Liver (tissue), 9 donors: Measurements from ENCODE around the gene MARCHF10. TPM values are rescaled to one million over a fixed set of nuclear protein-coding genes. Genes with fewer than 3 reads are reported as not detected.

ENCODE experiments used
- DNase-seq: peaks from one replicate; pipeline ENCODE4 v3.0.0-alpha.2; 2017; ENCODE audit warnings: low spot score
- H3K27ac ChIP-seq, 2 donors: one replicate each; pipeline ENCODE4 v1.7.0; 2013; ENCODE audit warnings: inconsistent platforms in 2 of 2, low read length in 2 of 2, control low read depth in 1 of 2, low read depth in 1 of 2, mild to moderate bottlenecking in 1 of 2
- H3K27me3 ChIP-seq, 4 donors: one replicate each; pipeline versions ENCODE4 v1.6.1 to v1.7.0; 2013; ENCODE audit warnings: low read length in 3 of 4, inconsistent platforms in 1 of 4, mild to moderate bottlenecking in 1 of 4, moderate library complexity in 1 of 4; ENCODE audit not compliant: control insufficient read depth in 4 of 4, insufficient read depth in 4 of 4
- H3K36me3 ChIP-seq, 4 donors: one replicate each; pipeline versions ENCODE4 v1.6.1 to v1.7.0; 2013; ENCODE audit warnings: low read length in 3 of 4, mild to moderate bottlenecking in 3 of 4, low read depth in 1 of 4, moderate library complexity in 1 of 4; ENCODE audit not compliant: control insufficient read depth in 4 of 4, insufficient read depth in 3 of 4
- H3K4me1 ChIP-seq, 4 donors: one replicate each; pipeline versions ENCODE4 v1.6.1 to v1.7.0; 2013; ENCODE audit warnings: low read length in 3 of 4, mild to moderate bottlenecking in 3 of 4, moderate library complexity in 1 of 4; ENCODE audit not compliant: control insufficient read depth in 4 of 4, insufficient read depth in 4 of 4
- H3K4me3 ChIP-seq, 3 donors: one replicate each; pipeline versions ENCODE4 v1.6.1 to v1.7.0; 2013; ENCODE audit warnings: low read length in 3 of 3, control low read depth in 1 of 3, low read depth in 1 of 3, mild to moderate bottlenecking in 1 of 3
- H3K9ac ChIP-seq, 2 donors: one replicate each; pipeline ENCODE4 v1.7.0; 2013; ENCODE audit warnings: low read length in 2 of 2, mild to moderate bottlenecking in 2 of 2, moderate library complexity in 2 of 2, control low read depth in 1 of 2, low read depth in 1 of 2
- H3K9me3 ChIP-seq, 4 donors: one replicate each; pipeline versions ENCODE4 v1.6.1 to v1.7.0; 2013; ENCODE audit warnings: low read length in 3 of 4; ENCODE audit not compliant: control insufficient read depth in 4 of 4
- CTCF ChIP-seq: fragments of 150-350 bp; IDR thresholded peaks from 2 replicates; pipeline ENCODE4 v1.5.1; 2017; ENCODE audit warnings: improper control_type of control experiment, low read depth, low read length; ENCODE audit not compliant: missing input control
- EGR1 ChIP-seq, 2 donors: IDR thresholded peaks; 2 replicates each; pipeline ENCODE4 v1.6.1; 2016 to 2018; ENCODE audit warnings: antibody characterized with exemption in 2 of 2, low read depth in 2 of 2
- FOXA1 ChIP-seq: IDR thresholded peaks from 2 replicates; pipeline ENCODE4 v1.6.1; 2016; ENCODE audit warnings: antibody characterized with exemption
- FOXA2 ChIP-seq: IDR thresholded peaks from 2 replicates; pipeline ENCODE4 v1.6.1; 2016; ENCODE audit warnings: antibody characterized with exemption
- GABPA ChIP-seq, 2 donors: IDR thresholded peaks in 1 of 2; conservative IDR thresholded peaks in 1 of 2; 2 replicates each; pipeline ENCODE4 v1.6.1; 2016; ENCODE audit warnings: antibody characterized with exemption in 2 of 2, mild to moderate bottlenecking in 1 of 2, moderate library complexity in 1 of 2
- HNF4A ChIP-seq, 2 donors: conservative IDR thresholded peaks; 2 replicates each; pipeline ENCODE4 v1.6.1; 2016; ENCODE audit warnings: antibody characterized with exemption in 2 of 2, mild to moderate bottlenecking in 2 of 2
- HNF4G ChIP-seq: IDR thresholded peaks from 2 replicates; pipeline ENCODE4 v1.6.1; 2016; ENCODE audit warnings: antibody characterized with exemption
- JUND ChIP-seq, 2 donors: IDR thresholded peaks; 2 replicates each; pipeline ENCODE4 v1.6.1; 2016; ENCODE audit warnings: antibody characterized with exemption in 2 of 2
- NR2F2 ChIP-seq: IDR thresholded peaks from 2 replicates; pipeline ENCODE4 v1.6.1; 2016; ENCODE audit warnings: antibody characterized with exemption
- RAD21 ChIP-seq, 2 donors: IDR thresholded peaks; 2 replicates each; pipeline ENCODE4 v1.6.1; 2016; ENCODE audit warnings: antibody characterized with exemption in 2 of 2, mild to moderate bottlenecking in 2 of 2
- RXRA ChIP-seq, 2 donors: IDR thresholded peaks; 2 replicates each; pipeline ENCODE4 v1.6.1; 2017 to 2018; ENCODE audit warnings: antibody characterized with exemption in 2 of 2, mild to moderate bottlenecking in 1 of 2
- SP1 ChIP-seq: IDR thresholded peaks from 2 replicates; pipeline ENCODE4 v1.6.1; 2018; ENCODE audit warnings: antibody characterized with exemption, mild to moderate bottlenecking
- TAF1 ChIP-seq: conservative IDR thresholded peaks from 2 replicates; pipeline ENCODE4 v1.6.1; 2016; ENCODE audit warnings: antibody characterized with exemption, mild to moderate bottlenecking
- YY1 ChIP-seq: IDR thresholded peaks from 2 replicates; pipeline ENCODE4 v1.6.1; 2016; ENCODE audit warnings: antibody characterized with exemption, mild to moderate bottlenecking
- ZBTB33 ChIP-seq: IDR thresholded peaks from 2 replicates; pipeline ENCODE4 v1.6.1; 2016; ENCODE audit warnings: antibody characterized with exemption
- WGBS: extraction: QIAGEN DNeasy Blood & Tissue Kit; methylation state at CpG from one replicate; pipeline ENCODE4 v1.1.7; 2013; 5-methylcytosine and 5-hydroxymethylcytosine counted together
- polyA plus RNA-seq, 2 donors: library from polyadenylated mRNA; stranded (reverse) in 1 of 2; unstranded in 1 of 2; fragments of 200-250 nt in 1 of 2; fragments of >200 nt in 1 of 2; fragmentation: Nextera tagmentation in 1 of 2; extraction: Ambion mirVana in 1 of 2; gene quantifications; one replicate each; pipeline versions ENCODE4 v1.2.1 to v1.2.3, GENCODE V29; 2013 to 2015
- total RNA-seq, 2 donors: library from RNA; depleted of rRNA; stranded (reverse); fragments of >200 nt; gene quantifications; one replicate each; pipeline ENCODE4 v1.2.3, GENCODE V29; 2014
- TF ChIP-seq, protein P1 (sequence below): IDR thresholded peaks from 2 replicates; pipeline ENCODE4 v1.6.1; 2016; ENCODE audit warnings: antibody characterized with exemption, mild to moderate bottlenecking
- TF ChIP-seq, protein P2 (sequence below): IDR thresholded peaks from 2 replicates; pipeline ENCODE4 v1.6.1; 2016; ENCODE audit warnings: antibody characterized with exemption
- TF ChIP-seq, protein P3 (sequence below): IDR thresholded peaks from 2 replicates; pipeline ENCODE4 v1.6.1; 2016; ENCODE audit warnings: antibody characterized with exemption
- donor health status: healthy.
- donor health status: healthy.
- donor health status: healthy.
- donor health status: healthy.
- donor health status: healthy.

Gene MARCHF10
- total and polyA plus RNA-seq, 4 donors, result not detected

GRCh38 chr17:62750631-62751051 is 57.5 kb downstream of the MARCHF10 start:
- H3K9ac ChIP-seq, result no peak overlapping the region
- WGBS, result 49% methylated on average over 15 of the region's 15 CpGs
- H3K9me3 ChIP-seq, result no peaks in the 10 kb centered on the region
- H3K36me3 ChIP-seq, result no peaks in the 10 kb centered on the region
- no peaks in the 10 kb centered on the region for H3K4me1 ChIP-seq
- H3K27ac ChIP-seq, result no peak overlapping the region
- peaks cover 0 to 5% (median under 1%) of the 10 kb centered on the region in 4 donors for H3K27me3 ChIP-seq
- H3K4me3 ChIP-seq, result no peak overlapping the region
- no peak for DNase-seq
- no peak for TF ChIP-seq SP1
- TF ChIP-seq, protein P1, sequence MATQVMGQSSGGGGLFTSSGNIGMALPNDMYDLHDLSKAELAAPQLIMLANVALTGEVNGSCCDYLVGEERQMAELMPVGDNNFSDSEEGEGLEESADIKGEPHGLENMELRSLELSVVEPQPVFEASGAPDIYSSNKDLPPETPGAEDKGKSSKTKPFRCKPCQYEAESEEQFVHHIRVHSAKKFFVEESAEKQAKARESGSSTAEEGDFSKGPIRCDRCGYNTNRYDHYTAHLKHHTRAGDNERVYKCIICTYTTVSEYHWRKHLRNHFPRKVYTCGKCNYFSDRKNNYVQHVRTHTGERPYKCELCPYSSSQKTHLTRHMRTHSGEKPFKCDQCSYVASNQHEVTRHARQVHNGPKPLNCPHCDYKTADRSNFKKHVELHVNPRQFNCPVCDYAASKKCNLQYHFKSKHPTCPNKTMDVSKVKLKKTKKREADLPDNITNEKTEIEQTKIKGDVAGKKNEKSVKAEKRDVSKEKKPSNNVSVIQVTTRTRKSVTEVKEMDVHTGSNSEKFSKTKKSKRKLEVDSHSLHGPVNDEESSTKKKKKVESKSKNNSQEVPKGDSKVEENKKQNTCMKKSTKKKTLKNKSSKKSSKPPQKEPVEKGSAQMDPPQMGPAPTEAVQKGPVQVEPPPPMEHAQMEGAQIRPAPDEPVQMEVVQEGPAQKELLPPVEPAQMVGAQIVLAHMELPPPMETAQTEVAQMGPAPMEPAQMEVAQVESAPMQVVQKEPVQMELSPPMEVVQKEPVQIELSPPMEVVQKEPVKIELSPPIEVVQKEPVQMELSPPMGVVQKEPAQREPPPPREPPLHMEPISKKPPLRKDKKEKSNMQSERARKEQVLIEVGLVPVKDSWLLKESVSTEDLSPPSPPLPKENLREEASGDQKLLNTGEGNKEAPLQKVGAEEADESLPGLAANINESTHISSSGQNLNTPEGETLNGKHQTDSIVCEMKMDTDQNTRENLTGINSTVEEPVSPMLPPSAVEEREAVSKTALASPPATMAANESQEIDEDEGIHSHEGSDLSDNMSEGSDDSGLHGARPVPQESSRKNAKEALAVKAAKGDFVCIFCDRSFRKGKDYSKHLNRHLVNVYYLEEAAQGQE, result no peak
- no peak for TF ChIP-seq RAD21 (IDR thresholded peaks at IDR 0.05)
- TF ChIP-seq EGR1 (IDR thresholded peaks at IDR 0.05; ENCODE audit: low read depth in 2 of 2), result no peak
- no peak for TF ChIP-seq FOXA1
- no peak for TF ChIP-seq CTCF
- TF ChIP-seq, protein P2, sequence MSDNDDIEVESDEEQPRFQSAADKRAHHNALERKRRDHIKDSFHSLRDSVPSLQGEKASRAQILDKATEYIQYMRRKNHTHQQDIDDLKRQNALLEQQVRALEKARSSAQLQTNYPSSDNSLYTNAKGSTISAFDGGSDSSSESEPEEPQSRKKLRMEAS, result no peak
- TF ChIP-seq FOXA2, result no peak
- no peak for TF ChIP-seq YY1
- no peak for TF ChIP-seq HNF4G
- no peak for TF ChIP-seq TAF1

GRCh38 chr17:62749926-62750325 is 58.2 kb downstream of the MARCHF10 start:
- Histone ChIP-seq H3K36me3 (no peaks in the 10 kb centered on the region), H3K4me1 (no peaks in the 10 kb centered on the region), H3K9ac (no peak overlapping the region), H3K4me3 (no peak overlapping the region), H3K27ac (no peak overlapping the region), H3K9me3 (no peaks in the 10 kb centered on the region), H3K27me3 (peaks cover 0 to 5% (median under 1%) of the 10 kb centered on the region in 4 donors)
- no peak for DNase-seq
- WGBS, result 90% methylated on average over 17 of the region's 17 CpGs
- TF ChIP-seq RXRA (IDR thresholded peaks at IDR 0.05) (no peak), HNF4G (no peak), GABPA (IDR thresholded peaks at IDR 0.05 in 1 of 2, conservative IDR thresholded peaks at IDR 0.05 in 1 of 2) (no peak), YY1 (no peak), JUND (IDR thresholded peaks at IDR 0.05) (no peak), FOXA1 (no peak), HNF4A (conservative IDR thresholded peaks at IDR 0.05) (no peak), FOXA2 (no peak), RAD21 (IDR thresholded peaks at IDR 0.05) (no peak), CTCF (no peak), EGR1 (IDR thresholded peaks at IDR 0.05; ENCODE audit: low read depth in 2 of 2) (no peak), ZBTB33 (no peak), TAF1 (no peak), NR2F2 (no peak)
- TF ChIP-seq, protein P2, result no peak
- TF ChIP-seq, protein P3, sequence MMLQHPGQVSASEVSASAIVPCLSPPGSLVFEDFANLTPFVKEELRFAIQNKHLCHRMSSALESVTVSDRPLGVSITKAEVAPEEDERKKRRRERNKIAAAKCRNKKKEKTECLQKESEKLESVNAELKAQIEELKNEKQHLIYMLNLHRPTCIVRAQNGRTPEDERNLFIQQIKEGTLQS, result no peak
- TF ChIP-seq, protein P1, result no peak
